T follicular helper cell (primary cell): Measurements from ENCODE around the gene CLEC16A.

Experiments used
- DNase-seq: peaks from one replicate; pipeline ENCODE4 v3.0.0-alpha.2; 2020; ENCODE audit warnings: low read depth

Gene CLEC16A

DNA sequence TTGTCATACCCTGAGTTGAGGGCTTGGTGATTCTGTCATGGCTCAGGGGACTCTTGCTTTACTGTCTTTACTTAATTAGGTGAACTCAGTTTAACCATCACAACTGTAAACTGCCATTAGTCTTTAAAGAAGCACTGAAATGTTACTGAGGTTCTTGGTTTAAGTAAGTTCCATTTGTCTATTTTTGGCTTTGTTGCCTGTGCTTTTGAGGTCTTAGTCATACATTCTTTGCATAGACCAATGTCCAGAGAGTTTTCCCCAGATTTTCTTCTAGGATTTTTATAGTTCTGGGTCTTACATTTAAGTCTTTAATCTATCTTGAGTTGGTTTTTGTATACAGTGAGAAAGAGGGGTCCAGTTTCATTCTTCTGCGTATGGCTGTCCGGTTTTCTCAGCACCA is 174.1 kb downstream of the CLEC16A start:
- DNase-seq = no peak

DNA sequence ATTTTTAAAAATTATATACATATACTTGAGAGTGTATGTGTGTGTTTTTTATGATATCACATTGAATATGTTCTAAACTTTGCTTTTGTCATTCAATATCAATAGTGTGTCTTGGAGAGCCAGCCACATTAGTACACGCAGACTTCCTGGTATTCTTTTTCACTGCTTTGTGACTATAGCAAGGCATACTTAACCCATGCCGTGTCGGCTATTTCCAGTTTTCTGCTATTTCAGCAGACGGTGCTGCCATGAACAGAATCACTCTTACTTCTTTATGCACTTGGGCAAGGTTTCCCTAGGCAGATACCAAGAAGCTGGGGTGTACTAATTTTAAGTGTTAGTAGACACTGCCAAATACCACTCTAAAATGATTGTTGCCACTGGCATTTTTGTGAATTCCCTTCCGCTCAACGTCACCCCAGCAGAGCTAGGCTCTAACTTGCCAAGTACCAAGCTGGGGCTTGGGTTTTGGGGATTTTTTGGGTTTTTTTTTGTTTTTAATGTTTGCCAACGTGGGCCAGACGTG is 176.8 kb downstream of the CLEC16A start:
- DNase-seq = no peak

DNA sequence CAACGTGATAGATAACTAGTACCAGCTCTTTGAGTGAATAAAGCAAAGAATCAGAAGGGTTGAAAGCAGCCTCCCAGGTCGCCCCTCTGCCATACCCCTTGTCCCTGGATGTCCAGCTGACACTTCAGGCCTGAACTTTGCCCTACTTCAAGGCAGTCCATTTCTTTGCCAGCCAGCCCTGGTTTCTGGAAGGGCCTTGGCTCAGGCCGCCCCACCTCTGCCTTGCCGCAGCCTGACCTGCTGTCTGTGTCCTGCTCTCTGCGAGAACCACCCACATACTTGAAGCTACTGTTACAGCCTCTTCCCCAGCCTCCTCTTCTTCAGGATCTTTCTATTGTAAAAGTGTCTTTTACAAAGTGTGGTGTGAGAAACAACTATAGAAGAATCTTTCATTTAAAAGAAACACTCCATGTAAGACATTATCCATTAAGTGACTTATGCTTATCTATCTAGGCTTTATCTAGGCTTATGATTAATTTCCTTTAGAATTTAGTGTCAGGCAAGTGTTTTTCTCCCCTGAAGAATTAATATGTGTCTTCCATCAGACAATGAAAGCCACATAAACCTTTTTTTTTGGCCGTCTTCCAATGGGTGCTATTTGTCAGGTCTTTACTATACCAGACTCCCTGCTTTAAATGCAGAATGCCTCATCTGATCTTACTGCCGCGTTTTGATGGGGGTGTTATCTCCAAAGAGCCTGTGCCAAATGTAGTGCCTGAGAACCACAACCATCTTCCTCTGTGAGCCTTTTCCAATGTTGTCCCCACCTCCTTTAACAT is 177.7 kb downstream of the CLEC16A start:
- DNase-seq = no peak

DNA sequence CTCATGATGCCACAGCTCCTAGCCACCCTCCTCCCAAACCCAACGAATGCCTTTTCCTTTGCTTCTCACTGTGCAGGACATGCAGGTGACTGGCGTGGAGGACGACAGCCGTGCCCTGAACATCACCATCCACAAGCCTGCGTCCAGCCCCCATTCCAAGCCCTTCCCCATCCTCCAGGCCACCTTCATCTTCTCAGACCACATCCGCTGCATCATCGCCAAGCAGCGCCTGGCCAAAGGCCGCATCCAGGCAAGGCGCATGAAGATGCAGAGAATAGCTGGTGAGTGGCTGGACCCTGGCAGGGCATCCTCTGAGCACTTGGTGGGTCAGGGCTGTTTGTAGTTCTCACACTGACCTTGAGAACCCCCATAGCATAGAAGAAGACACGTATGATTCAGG is 179.3 kb downstream of the CLEC16A start:
- no peak for DNase-seq

DNA sequence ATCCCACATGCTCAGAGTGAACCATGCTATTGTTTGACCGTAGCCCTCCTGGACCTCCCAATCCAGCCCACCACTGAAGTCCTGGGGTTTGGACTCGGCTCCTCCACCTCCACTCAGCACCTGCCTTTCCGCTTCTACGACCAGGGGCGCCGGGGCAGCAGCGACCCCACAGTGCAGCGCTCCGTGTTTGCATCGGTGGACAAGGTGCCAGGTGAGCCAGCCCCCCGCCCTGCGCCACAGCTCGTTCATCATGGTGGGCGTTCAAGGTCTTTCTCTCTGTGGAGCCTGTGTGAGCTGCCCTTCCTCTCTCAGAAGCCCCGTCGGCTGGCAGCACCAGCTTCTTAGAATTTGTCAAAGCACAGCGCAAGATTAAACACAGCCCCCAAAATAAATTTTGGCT is 181.6 kb downstream of the CLEC16A start:
- no peak for DNase-seq

DNA sequence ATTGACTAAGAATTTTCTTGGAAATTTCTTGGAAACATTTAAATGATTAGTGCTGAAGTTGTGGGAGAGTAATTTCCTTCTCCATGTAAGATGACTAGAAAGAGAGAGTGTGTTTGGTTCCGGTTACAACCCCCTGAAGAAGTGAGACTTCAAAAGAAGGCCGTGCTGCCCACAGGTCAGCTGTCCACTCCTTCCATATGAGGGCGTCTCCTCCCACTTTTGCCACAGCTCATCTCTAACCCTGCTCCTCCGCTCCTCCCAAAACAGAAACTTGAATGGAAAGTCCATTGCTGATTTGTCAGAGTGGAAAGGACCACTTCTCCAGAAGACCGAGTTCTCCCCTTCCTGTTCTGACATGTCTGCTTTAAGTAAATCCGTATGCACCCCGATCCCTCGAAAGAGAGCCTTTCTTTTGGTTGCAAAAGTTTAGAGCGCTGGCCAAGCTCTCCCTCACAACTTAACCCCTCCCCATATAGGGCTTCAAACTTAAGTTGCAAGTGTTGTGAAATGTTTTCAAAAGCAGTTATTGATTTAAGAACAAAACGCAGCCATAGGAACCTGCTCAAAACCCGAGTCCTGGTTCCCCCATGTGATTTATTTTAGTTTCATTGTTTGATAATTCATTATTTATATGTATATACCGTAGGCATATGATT is 182.2 kb downstream of the CLEC16A start:
- no peak for DNase-seq

DNA sequence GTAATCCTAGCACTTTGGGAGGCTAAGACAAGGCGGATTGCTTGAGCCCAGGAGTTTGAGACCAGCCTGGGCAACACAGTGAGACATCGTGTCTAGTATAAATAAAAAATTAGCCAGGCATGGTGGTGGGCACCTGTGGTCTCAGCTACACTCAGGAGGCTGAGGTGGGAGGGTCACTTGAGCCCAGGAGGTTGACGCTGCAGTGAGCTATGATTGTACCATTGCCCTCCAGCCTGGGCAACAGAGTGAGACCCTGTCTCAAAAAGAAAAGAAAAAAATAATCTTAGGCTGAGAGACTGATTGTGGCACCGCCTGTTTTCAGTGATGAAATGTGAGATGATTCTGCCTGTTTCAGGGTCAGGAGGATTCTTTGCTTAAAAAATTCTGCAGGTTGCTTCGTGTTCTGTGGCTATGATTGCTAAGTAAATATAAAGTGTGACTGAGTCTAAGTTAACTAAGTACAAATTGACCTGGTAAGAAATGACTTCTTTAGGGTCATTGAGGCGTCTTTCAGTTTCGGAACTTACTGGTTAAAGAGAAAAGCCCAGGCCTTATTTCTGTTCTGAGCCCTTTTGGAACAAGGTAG is 183.3 kb downstream of the CLEC16A start:
- no peak for DNase-seq

DNA sequence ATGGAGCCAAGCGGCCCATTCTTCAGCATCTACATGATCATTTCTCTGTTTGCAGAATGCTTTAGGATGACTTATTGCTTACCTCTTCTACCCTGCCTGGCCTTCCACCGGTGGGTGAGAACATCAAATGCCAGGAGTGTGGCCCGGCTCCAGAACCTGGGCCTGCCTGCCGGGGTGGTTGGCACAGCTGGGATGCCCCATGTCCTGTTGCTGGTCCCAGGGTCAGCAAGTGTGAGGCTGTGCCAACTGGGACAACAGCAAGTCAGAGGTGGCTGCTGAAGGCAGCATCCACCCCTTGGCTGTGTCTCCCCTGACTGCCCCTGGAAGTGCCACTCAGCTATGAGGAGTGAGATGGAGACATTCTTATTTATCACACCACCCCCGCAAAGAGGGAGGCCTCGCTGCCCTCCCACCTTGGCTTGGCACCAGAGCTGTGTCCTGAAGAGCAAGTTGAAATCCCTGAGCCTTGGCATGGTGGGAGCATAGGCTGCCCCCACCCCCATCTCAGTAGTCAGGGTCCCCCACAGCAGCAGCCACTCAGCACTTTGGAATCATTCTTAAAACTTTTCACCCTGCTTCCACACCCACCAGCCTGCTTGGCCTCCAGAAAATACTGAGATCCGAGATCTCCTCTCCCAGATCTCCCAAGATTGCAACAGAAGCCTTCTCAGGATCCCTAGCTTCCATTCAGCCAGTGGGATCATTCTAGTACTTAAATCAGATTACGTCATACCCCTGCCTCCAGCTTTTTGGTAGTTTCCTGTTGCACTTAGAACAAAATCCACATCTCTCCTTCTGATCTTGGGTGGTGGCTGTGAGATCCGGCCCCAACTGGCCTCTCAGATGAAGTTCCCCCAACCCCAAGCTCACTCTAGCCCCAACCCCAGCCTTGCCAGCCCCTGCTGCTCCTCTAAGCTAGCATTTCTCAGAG is 184.1 kb downstream of the CLEC16A start:
- DNase-seq = no peak

DNA sequence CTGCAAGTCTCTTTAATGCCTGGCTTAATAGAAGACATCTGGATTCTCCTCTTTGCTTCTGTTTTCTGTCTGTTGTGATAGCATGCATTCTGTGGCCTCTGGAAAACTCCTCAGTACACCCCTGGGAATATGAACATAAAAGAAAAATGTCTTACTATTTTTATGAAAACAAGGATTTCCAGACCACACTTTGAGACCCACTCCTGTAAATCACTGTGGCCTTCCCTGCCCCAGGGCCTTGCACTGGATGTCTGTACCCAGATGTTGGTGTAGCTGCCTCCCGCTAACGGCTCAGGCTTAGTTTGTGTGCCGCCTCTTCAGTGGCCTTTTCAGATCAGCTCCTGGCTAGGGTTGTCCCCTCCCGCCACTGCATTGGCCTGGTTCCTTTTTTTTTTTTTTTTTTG is 185.0 kb downstream of the CLEC16A start:
- no peak for DNase-seq

DNA sequence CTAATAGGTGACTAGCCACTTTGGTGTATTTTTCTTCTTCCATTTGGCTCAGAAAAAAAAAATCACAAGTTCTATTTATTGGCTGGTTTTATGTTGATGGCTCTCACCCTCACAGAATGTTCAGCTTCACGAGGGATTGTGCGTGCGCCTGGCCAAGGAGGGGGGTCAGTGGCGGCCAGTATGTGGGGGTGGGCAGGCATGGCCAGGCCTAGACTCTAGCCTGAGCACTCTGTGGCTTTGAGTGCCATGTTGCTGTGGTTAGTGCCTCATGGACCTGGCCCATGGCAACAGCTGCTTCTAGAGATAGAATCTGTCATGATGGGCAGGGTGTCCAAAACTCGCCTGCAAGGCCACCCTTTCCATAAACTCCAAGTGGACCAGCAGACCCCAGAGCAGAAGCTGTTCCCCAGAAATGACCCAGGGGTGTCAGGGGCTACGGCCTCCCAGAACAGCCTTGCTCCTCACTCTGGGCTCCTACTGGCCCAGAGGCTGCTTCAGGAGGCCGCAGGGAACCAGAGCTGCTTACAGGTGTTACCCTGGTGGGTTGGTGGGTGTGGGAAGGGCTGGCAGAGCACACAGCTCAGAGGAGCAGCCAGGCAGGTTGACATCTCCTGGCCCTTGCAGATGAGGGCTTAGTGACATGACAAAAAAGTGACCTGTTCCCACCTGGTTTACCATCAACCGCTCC is 186.8 kb downstream of the CLEC16A start:
- DNase-seq = no peak

DNA sequence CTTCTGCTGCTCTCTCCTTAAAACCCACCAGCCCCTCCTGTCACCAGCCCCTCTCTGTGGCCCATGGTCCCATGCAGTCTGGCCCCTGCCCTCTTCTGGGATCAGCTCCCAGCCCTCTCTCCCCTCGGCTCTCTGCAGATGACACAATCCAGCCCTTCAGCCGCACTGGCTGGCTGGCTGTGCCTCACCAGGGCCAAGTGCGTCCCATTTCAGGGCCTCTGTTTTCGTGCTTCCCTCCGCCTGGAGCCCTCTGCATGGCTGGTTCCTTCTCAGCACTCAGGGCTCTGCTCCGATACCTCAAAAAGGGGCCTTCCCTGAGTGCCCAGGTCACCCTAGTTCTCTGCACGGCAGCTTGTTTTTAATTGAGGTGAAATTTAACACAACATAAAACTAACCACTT is 187.3 kb downstream of the CLEC16A start:
- DNase-seq = no peak

DNA sequence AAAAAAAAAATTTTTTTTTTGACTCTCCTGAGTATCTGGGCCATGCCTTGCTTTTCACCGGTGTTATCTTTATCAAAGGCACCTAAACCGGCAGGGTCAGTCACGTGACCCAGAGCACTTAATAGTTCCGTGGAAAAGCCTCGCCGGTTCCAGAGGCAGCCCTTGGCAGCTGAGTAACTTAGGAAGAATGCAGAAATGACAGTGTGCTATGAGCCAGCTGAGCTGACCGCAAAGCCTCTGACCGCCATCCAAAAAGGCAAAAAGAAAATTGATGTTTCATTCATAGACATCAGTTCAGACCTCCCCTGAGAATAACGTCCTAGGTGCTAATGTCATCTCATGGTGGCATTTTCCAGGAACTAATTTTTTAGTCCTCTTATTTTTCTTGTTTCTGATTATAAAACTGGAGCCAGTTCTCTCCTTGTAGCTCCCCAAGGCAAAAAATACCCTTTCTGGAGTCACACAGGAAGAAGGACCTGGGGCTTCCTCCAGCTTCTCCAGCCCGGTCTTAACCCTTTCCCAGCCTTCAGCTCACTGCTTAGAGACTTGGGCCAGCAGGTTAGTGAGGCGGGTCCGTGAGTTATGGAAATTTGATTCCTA is 189.1 kb downstream of the CLEC16A start:
- no peak for DNase-seq

DNA sequence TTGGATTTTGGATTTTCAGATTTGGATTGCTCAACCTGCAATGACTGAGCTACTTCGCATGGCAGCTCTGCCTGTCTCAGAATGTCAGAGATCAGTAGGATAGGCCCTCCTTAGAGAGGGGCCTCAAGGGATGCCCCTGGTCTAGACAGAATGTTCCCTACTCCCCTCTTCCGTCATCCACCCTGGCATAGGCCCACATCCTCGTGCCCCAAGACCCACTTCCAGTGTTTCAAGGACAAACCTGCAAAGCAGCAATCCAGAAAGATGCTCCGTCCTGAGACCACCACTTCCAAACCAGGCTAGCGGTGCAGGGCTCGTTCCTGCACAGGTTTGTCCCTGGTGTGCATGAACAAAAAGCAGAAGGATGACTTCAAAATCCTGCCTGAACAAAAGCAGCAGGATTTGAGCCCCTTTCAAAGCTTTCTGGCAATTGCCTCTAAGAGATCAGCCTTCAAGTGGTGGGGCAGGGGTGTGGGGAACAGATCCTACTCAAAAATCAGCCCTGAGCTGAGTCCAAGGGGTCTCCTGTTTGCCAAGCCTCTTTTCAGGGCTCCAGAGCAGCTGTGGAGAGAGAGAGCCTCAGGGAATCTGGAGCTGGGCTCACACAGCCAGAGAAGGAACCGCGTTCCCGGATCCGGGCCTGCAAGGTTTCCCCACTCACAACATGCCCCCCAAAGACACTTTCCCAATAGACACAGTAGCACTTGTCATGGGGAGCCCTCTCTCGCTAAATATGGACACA is 190.5 kb downstream of the CLEC16A start:
- no peak for DNase-seq

DNA sequence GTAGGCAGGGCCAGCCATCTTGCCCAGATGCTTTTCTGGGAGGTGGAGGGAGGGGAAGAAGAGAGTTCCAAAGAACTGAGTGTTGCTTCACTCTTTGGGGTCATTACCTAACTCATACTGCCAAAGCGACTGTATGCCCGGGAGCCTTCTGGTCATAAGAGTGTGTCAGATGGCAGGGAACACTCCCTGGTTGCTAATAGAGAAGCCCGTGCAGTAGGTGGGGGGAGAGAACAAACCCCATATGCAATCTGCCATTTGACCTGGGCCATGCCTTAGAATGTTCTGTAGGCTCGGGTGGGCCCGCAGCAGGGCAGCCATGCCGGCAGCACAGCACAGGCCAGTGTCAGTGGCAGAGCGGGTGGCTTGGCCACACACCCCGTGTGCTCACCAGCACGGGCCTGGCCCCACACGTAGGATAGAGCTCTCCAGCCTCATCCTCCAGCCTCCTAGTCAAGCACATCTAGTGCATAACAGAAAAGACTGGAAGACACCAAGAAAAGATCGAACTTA is 191.2 kb downstream of the CLEC16A start:
- no peak for DNase-seq

DNA sequence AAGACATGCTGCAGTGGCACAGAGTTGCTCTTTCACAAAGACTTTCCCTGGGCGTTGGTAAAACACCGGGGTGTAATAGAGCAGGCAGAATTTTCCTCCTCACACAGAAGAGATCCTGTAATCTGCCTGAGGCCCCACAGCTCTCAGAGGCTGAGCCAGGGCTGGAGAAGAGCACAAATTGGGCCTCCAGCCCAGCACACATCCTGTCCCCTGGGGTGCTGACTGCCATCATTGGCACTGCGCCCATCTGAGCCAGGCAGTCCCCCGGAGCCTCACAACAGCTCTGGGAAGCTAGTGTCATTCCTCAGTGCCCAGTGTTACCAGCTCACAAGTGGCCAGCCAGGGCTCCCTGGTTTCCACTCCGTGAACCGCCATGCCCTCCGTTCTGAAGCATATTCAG is 192.2 kb downstream of the CLEC16A start:
- no peak for DNase-seq

DNA sequence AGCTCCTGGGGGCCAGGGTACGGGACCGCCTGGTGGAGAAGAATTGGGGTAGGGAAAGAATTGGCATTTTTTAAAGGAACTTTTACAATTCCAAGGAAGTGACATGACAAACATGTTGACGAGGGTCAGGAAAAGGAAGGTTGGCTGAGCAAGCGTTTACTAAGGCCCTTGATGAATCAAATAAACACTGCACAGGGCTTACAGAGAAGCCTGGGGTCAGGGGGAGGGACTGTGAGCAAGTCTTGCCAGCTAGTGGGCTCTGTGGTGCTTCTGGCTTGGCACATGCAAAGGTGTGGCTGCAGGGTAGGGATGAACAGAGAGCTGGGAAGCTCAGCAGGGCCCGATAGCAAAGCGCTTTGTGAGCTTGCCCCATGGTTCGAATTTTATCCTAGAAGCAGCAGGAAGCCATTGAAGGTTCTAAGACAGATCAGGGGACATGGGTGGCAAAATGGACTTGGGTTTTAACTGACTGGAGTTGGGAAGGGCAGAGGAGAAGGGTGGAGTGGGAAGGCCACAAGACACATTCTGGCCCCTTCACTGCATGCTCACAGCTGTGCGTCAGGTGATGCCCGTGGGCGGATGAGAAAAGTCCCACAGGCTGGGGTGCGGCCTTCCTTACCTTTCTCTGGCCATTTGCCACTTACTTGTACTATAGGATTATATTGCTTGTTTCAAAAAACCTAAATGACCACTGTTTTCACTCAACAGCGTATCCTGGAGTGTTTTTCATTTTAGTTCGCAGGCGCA is 193.8 kb downstream of the CLEC16A start:
- no peak for DNase-seq

DNA sequence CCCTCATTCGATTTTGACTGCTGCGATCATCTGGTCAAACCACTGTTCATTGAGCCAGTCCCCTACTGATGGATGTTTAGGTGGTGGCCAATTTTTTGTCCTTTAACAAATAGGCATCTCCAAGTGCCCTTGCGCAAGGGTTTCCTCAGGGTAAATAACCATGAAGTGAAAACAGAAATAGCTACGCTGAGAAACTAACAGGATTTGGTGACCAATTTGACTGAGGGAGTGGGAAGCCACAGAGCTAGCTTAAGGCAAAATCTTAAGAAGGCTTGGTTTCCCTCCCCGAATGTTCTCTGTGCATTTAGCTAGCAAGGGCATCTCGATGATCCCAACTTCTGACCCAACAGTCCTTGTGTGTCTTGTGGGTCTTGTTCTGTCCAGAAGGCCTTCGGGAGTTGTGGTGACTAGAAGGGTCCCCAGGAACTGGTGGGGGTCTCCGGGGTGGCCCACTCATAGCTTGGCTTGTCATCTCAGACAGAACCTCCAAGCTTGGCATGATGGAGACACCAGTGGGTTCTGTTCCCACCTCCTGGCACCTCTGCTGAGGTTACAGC is 194.5 kb downstream of the CLEC16A start:
- DNase-seq = no peak

DNA sequence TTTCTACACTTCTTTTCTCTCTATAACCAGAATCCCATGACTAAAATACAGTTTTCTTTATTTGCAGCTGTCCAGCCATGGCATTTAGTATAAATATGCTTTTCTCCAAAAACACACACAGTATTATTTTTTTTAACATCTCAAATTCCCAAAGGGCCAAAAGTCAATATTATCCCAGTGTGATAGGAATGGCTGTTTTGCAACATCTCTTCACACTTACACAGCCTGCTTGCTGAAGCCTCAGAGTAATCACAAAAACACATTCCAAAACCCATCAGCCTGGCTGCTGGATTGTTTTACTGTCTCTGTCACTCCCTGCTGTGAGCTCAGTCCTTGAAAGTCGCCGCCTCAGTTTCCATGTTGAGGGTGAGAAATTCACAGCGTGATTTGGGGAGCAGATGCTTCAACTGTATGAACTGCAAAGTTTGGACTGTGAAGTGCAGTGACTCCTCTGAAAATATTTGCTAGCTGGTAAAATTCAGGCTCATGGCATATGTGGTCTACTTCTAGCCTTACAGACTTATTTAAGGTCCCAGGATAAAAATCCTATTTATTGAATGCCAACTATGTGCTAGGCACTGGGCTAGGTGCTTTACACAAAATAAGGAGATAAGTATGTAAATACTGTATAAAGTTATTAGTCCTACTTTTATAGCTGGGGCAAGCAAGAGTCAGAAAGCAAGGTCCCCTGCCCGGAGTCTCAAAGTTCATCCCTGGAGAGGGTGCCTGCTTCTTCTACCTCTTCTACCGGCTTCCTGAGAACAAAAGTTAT is 195.1 kb downstream of the CLEC16A start:
- no peak for DNase-seq
